GM19193 (cell line): ENCODE data around the gene C2CD2L.
A peak's percentile ranks its signal among the peaks of the same experiment; 100 is the strongest.

Source experiments
- POLR2A ChIP-seq: IDR thresholded peaks from 4 replicates; pipeline ENCODE4 v1.6.1; 2011; ENCODE audit not compliant: insufficient read depth, insufficient read length; ENCODE audit errors: extremely low read depth

C2CD2L gene

DNA sequence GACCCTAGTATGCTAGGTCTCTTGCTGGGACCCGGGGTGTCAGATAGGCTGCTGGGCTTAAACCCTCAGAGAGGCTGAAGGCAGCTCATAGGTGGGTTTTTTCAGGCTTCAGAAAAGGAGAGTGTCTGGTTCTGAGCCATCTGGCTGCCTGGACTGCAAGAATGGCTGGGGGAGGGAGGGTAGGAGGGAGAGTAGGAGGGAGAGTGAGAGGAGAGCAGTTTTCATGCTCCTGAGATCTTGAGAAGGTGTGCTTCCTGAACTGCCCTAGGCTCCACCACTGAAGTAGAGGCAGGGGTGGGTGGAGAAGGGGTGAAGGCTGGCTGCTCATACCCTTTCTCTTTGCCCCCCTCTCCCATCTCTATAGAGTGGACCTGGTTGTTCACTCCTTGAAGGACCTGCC lies 17.8 kb upstream of the C2CD2L start:
- TF ChIP-seq POLR2A: no peak

- TF ChIP-seq POLR2A: no peak
These were observed 16.0 kb upstream of the C2CD2L start for GRCh38 chr11:119091178-119091577.

DNA sequence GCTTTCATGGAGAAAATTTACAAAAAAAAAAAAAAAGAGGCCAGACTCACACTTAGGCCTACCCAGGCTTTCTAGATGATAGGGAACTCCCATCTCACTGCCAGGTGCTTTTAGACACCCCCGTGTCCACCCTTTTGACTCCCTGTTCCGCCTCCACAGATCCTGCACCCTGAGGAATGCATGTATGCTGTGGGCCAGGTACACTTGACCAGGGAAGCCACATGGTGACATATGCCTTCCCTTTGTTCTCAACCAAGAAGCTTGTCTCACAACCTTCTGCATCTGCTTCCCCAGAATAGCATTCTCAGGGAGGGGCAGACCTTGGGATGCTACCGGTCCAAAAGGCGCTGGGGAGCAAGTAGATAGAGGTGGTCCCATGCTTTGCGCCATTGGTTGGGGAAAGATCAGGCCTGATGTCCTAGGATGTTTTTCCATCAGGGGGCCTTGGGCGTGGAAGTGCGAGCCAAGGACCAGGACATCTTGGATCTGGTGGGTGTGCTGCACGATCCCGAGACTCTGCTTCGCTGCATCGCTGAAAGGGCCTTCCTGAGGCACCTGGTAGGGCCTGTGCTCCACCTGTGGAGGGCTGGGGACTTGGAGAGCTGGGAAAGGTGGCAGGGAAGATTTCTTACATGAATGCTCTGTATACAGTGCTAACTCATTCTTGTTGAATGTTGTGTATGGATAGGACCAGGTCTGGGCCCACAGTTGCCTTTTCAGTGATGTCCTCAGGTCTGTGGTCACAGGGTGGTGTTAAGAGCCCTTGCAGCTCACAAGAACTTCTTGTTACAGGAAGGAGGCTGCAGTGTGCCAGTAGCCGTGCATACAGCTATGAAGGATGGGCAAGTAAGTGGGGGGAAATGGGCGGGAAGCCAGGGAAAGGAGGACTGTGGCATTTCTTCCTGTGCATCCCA lies 14.9 kb upstream of the C2CD2L start:
- TF ChIP-seq POLR2A: peak; percentile 24

- peak; percentile 45 for TF ChIP-seq POLR2A
These were observed 14.0 kb upstream of the C2CD2L start for GRCh38 chr11:119092880-119093842.

DNA sequence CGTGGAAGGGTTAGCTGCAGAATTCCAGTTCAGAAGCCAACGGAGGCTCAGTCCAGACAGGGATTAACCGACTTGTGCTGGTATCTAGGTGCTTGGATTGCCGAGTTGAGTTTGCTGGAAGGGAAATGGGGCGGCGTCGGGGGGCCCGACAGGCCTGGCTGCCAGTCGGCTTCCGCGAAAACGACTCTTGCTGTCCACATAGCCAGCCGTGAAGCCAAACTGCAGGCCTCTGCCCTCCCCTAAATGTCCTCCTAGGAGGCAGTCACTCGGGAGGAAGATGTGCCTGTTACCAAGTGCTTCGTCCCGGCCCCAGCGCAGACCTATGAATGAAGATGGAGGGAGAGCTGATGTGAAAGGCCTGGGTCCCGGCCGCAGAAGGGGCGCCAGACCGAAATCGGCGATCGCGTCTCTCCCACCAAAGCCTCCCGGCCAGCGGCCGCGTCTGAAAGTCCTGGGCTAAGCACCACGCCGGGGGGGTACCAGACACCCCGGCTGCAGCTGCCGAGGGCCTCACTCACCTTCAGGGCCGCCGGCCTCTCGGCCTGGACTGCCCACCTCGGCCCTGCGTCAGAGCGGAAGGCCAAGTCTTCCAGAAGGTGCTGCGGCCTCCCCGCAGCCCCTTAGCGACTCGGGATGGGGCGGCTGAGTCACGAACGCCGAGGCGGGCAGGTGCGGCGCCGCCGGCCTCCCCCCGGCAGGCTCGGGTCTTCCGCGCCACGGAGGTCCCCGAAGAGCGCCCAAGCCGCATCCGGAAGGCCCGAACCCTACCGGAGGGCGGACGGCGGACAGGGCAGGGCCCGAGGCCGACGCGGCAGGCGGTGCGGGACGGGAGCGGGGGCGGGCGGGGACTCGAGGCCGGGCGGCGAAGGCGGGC lies 13.0 kb upstream of the C2CD2L start:
- TF ChIP-seq POLR2A: peak; percentile 55

DNA sequence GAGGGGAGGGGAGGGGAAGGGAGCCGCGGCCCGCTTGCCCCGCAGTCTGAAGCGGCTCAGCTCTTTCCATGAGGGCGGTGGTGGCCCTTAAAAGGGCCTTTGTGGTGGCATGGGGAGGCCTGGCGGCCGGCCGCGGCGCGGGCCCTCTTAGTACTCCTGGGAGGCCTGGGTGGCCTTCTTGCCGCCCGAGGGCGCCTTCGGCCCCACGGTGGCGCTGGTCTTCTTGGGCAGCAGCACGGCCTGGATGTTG lies 12.4 kb upstream of the C2CD2L start:
- TF ChIP-seq POLR2A: no peak

- TF ChIP-seq POLR2A: peak; percentile 100
These were observed 11.9 kb upstream of the C2CD2L start for GRCh38 chr11:119095066-119095880.

DNA sequence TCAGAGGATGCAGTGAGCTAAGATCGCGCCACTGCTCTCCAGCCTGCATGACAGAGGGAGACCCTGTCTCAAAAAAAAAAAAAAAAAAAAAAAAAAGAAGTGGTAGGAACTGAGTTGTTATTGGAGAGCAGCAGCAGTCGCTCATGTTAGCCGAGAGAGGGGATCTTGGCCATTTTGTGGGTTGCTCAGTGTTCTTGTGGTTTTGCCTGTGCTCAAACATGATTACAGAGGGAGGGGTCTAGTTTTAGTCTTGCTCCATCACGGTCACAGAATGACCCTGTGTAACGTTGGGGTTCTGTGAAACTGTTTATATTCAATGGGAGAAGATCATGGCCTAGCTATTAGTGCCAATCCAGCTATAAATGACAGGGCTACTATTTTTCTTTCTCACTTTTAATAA lies 7.4 kb upstream of the C2CD2L start:
- no peak for TF ChIP-seq POLR2A

DNA sequence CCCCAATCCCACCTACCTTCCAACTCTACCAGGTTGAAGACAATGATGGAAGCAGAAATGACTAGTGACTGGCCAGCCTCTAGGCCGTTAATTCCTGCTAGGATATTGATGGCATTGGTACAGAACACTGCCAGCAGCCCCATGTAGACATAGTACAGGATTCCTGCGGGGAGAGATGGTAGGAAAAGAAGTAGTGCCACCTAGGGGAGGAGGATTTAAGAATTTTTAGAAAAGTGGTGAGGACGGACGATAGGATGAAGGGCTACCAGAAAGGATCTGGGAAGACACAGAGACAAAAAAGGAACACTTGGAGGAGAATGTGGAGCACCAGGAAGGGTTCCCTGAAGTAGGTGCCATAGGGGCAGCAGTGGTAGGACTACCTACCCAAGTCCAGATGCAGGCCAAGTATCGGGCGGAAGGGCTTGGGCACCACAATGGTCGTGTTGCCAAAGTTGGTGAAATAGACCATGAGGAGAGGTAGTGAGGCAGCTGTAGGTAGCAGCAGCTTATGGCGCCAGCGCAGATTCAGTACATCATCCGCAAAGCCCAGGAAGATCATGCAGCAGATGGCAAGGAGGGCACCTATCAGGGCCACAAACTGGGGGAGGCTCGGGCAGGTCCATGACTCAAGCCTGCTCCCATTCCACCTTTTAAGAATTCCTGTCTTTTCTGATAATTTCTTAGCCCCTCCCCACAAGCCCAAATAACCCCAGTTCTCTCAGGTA lies 6.7 kb upstream of the C2CD2L start:
- no peak for TF ChIP-seq POLR2A

DNA sequence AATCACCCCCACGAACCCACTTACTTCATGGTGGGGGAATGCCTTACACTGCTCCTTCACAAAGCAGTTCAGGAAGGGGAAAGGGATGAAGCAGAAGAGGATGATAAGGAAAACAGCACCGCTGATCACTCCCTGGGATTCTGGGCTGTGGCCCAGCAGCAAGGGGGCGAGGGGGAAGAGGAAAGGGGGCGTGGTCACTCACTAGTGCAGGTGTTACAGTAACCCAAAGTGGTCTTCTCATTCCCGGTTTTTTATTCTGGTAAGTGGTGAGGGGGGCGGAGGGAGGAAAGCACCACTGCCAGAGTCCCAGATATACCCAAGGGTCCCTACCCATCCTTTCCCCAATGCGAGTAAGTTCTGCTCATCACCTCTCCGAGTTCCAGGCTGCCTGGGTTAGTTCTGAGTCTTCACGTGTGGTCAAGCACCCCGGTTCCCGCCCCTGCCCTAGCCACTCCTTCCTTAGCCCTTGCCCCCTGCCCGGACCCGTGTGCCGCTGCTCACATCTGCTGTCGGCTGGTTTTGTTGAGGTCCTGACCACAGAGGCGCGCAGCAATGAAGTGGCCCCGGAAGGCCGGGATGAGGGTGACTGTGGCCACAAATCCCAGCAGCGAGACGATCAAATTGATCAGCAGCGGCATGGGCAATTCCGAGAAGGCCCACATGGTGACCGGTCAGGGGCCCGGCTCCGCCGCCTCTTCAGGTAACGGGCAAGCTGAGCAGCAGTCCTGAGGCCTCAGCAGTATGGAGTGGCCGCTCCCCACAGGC lies 6.0 kb upstream of the C2CD2L start:
- peak; percentile 41 for TF ChIP-seq POLR2A

GRCh38 chr11:119101759-119102423 lies 5.3 kb upstream of the C2CD2L start, which contains the start of gene DPAGT1:
TSS of gene DPAGT1 (minus strand) at chr11:119101853. CDS start at chr11:119101655, 198 bp downstream.
- peak; percentile 55 for TF ChIP-seq POLR2A

- no peak for TF ChIP-seq POLR2A
These were observed 3.4 kb upstream of the C2CD2L start for GRCh38 chr11:119103793-119104192.

DNA sequence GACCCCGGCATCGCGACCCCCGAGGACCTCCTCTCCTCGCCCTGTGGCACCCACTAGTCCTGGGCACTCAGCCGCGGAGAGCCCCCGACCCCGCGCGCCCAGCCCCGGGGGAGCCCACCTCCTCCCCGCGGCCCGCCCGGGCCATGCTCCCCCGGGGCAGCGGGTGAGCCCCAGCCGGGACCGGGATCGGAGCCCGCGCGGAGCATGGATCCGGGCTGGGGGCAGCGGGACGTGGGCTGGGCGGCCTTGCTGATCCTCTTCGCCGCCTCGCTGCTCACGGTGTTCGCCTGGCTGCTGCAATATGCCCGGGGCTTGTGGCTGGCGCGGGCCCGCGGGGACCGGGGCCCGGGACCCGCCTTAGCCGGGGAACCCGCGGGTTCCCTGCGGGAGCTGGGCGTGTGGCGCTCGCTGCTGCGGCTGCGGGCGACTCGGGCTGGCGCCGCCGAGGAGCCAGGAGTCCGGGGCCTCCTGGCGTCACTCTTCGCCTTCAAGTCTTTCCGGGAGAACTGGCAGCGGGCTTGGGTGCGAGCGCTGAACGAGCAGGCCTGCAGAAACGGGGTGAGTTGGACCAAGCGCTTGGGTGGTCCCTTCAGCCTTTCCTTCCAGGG lies 498 bp downstream of the C2CD2L start:
- TF ChIP-seq POLR2A: no peak
